PC-3 (cell line): ENCODE data around the gene NEUROD6. TPM values are rescaled to one million over a fixed set of nuclear protein-coding genes. Genes with fewer than 3 reads are reported as not detected.

Source experiments
- ATAC-seq: fragments of 200-7000 bp; cut with Tn5 transposase; 2 replicates; pipeline ENCODE4 v1.9.1; 2020; ENCODE audit warnings: mild to moderate bottlenecking, moderate library complexity
- BruUV-seq: library from RNA; stranded (reverse); fragments of 400-500 nt; replicated peaks from 2 replicates; lab custom pipeline; 2021; lab: Mats Ljungman, UMichigan
- CTCF ChIA-PET: fragments of 300-600 bp; sonication (Branson Sonifier 250); formaldehyde crosslinking; loops from one replicate; lab custom pipeline; 2022; ENCODE audit warnings: antibody characterized with exemption; lab: Charles Lee
- POLR2A ChIA-PET: fragments of 300-600 bp; sonication (Branson Sonifier 250); formaldehyde crosslinking; loops from one replicate; lab custom pipeline; 2022; ENCODE audit warnings: antibody characterized with exemption; ENCODE audit not compliant: unreplicated experiment; lab: Charles Lee
- DNase-seq: peaks from one replicate; pipeline ENCODE4 v3.0.0-alpha.2; 2015
- H2AFZ ChIP-seq: fragments of 300-600 bp; sonication (generic); 2 replicates; pipeline ENCODE4 v1.6.0; 2016; ENCODE audit warnings: antibody characterized with exemption, low read length
- H3F3A ChIP-seq: fragments of 300-600 bp; sonication (generic); one replicate; pipeline ENCODE4 v1.6.0; 2017; ENCODE audit warnings: antibody characterized with exemption, low read length, control low read depth, mild to moderate bottlenecking; ENCODE audit not compliant: unreplicated experiment
- H3K27ac ChIP-seq: fragments of 300-600 bp; sonication (generic); 2 replicates; pipeline ENCODE4 v1.5.1; 2016; ENCODE audit warnings: mild to moderate bottlenecking, low read length
- H3K27me3 ChIP-seq: fragments of 300-600 bp; sonication (generic); 2 replicates; pipeline ENCODE4 v1.6.1; 2016; ENCODE audit warnings: low read length, mixed read lengths
- H3K36me3 ChIP-seq: fragments of 300-600 bp; sonication (generic); 2 replicates; pipeline ENCODE4 v1.6.1; 2016; ENCODE audit warnings: low read depth, mixed run types, low read length, mixed read lengths
- H3K4me1 ChIP-seq: fragments of 300-600 bp; sonication (generic); 2 replicates; pipeline ENCODE4 v1.5.1; 2016; ENCODE audit warnings: low read length; ENCODE audit not compliant: insufficient read depth
- H3K4me2 ChIP-seq: fragments of 300-600 bp; sonication (generic); 2 replicates; pipeline ENCODE4 v1.6.0; 2016; ENCODE audit warnings: low read length
- H3K4me3 ChIP-seq: fragments of 300-600 bp; sonication (generic); 2 replicates; pipeline ENCODE4 v1.5.1; 2016; ENCODE audit warnings: mild to moderate bottlenecking, low read length, mixed read lengths
- H3K79me2 ChIP-seq: fragments of 300-600 bp; sonication (generic); 2 replicates; pipeline ENCODE4 v1.6.1; 2017; ENCODE audit warnings: low read length, mixed read lengths
- H3K9ac ChIP-seq: fragments of 300-600 bp; sonication (generic); 2 replicates; pipeline ENCODE4 v1.6.0; 2016; ENCODE audit warnings: mild to moderate bottlenecking, low read length
- H3K9me2 ChIP-seq: fragments of 300-600 bp; sonication (generic); replicated peaks from 2 replicates; pipeline ENCODE4 v1.6.1; 2016; ENCODE audit warnings: mixed run types, low read length, mixed read lengths
- H3K9me3 ChIP-seq: fragments of 300-600 bp; sonication (generic); 2 replicates; pipeline ENCODE4 v1.6.1; 2016; ENCODE audit warnings: low read length, mixed read lengths
- H4K20me1 ChIP-seq: fragments of 300-600 bp; sonication (generic); 2 replicates; pipeline ENCODE4 v1.6.1; 2016; ENCODE audit warnings: low read length, mixed read lengths
- CTCF ChIP-seq: fragments of 300-600 bp; sonication (generic); conservative IDR thresholded peaks from 2 replicates; pipeline ENCODE4 v1.5.1; 2017; ENCODE audit warnings: antibody characterized with exemption, low read depth, mild to moderate bottlenecking, low read length
- EZH2 ChIP-seq: fragments of 300-600 bp; sonication (generic); IDR thresholded peaks from one replicate; pipeline ENCODE4 v1.6.1; 2017; ENCODE audit warnings: antibody characterized with exemption, mild to moderate bottlenecking, low read length; ENCODE audit not compliant: unreplicated experiment
- EZH2phosphoT487 ChIP-seq: fragments of 300-600 bp; sonication (generic); IDR thresholded peaks from 2 replicates; pipeline ENCODE4 v1.6.1; 2018; ENCODE audit warnings: mild to moderate bottlenecking, antibody characterized with exemption, low read length, borderline replicate concordance
- intact Hi-C: fragments of 100-400 bp; cut with micrococcal nuclease; formaldehyde crosslinking; loops from 2 replicates; pipeline ENCODE4 v1.9.0; 2023
- total RNA-seq: library from RNA; depleted of rRNA; stranded (reverse); fragments of >200 nt; gene quantifications from 2 replicates; pipeline ENCODE4 v1.2.3, GENCODE V29; 2014

NEUROD6 gene
- total RNA-seq, 1 experiment from 2014 or later, result not detected

- BruUV-seq, result no TSS peak
- H4K20me1 ChIP-seq, result no peaks in the 10 kb centered on the region
- ChIA-PET CTCF (no interaction called here), POLR2A (no interaction called here)
- no peaks in the 10 kb centered on the region for H3K36me3 ChIP-seq
- no peaks in the 10 kb centered on the region for H3K9me3 ChIP-seq
- no peaks in the 10 kb centered on the region for H3K79me2 ChIP-seq
- no peak overlapping the region for H2AFZ ChIP-seq
- intact Hi-C loops, result no loop called here
- peaks cover 93% of the 10 kb centered on the region for H3K27me3 ChIP-seq
- no peaks in the 10 kb centered on the region for H3K4me1 ChIP-seq
- no peak overlapping the region for H3K4me3 ChIP-seq
- H3K9ac ChIP-seq, result no peak overlapping the region
- no peak overlapping the region for H3K4me2 ChIP-seq
- no peak overlapping the region for H3K27ac ChIP-seq
- ATAC-seq, result no peak
- no peaks in the 10 kb centered on the region for H3K9me2 ChIP-seq
- TF ChIP-seq EZH2phosphoT487 (no peak), EZH2 (no peak), CTCF (no peak)
- no peaks in the 10 kb centered on the region for H3F3A ChIP-seq
- no peak for DNase-seq
These were observed 17.9 kb upstream of the NEUROD6 start for GRCh38 chr7:31358467-31358866.

- no peak overlapping the region for H3K9ac ChIP-seq
- H3K36me3 ChIP-seq, result no peaks in the 10 kb centered on the region
- H3K79me2 ChIP-seq, result no peaks in the 10 kb centered on the region
- intact Hi-C loops, result no loop called here
- H3F3A ChIP-seq, result no peaks in the 10 kb centered on the region
- no TSS peak for BruUV-seq
- TF ChIP-seq EZH2phosphoT487 (no peak), CTCF (no peak), EZH2 (no peak)
- DNase-seq, result no peak
- no peaks in the 10 kb centered on the region for H3K4me1 ChIP-seq
- H3K27me3 ChIP-seq, result peaks cover 97% of the 10 kb centered on the region
- no peaks in the 10 kb centered on the region for H3K9me3 ChIP-seq
- no peak for ATAC-seq
- no peak overlapping the region for H2AFZ ChIP-seq
- H3K9me2 ChIP-seq, result no peaks in the 10 kb centered on the region
- no peak overlapping the region for H3K4me2 ChIP-seq
- no peak overlapping the region for H3K4me3 ChIP-seq
- H4K20me1 ChIP-seq, result no peaks in the 10 kb centered on the region
- CTCF ChIA-PET, result no interaction called here
- H3K27ac ChIP-seq, result no peak overlapping the region
- POLR2A ChIA-PET, result no interaction called here
These were observed 4.9 kb upstream of the NEUROD6 start for GRCh38 chr7:31345421-31345820.

- BruUV-seq, result no TSS peak
- H3K4me2 ChIP-seq, result no peak overlapping the region
- H3K27ac ChIP-seq, result no peak overlapping the region
- H3K4me3 ChIP-seq, result no peak overlapping the region
- no peaks in the 10 kb centered on the region for H3K9me2 ChIP-seq
- TF ChIP-seq EZH2phosphoT487, result no peak
- no peak for TF ChIP-seq EZH2
- no peak for TF ChIP-seq CTCF
- H3K9me3 ChIP-seq, result no peaks in the 10 kb centered on the region
- no peaks in the 10 kb centered on the region for H3F3A ChIP-seq
- ATAC-seq, result no peak
- H3K4me1 ChIP-seq, result no peaks in the 10 kb centered on the region
- ChIA-PET POLR2A (no interaction called here), CTCF (no interaction called here)
- intact Hi-C loops, result no loop called here
- H3K27me3 ChIP-seq, result peaks cover 95% of the 10 kb centered on the region
- DNase-seq, result no peak
- H2AFZ ChIP-seq, result no peak overlapping the region
- no peak overlapping the region for H3K9ac ChIP-seq
- H3K36me3 ChIP-seq, result no peaks in the 10 kb centered on the region
- no peaks in the 10 kb centered on the region for H4K20me1 ChIP-seq
- H3K79me2 ChIP-seq, result no peaks in the 10 kb centered on the region
These were observed 3.2 kb upstream of the NEUROD6 start for GRCh38 chr7:31343516-31344305.
